Measurements from ENCODE around the gene USP13. TPM values are rescaled to one million over a fixed set of nuclear protein-coding genes. Genes with fewer than 3 reads are reported as not detected.

The USP13 gene
- total and polyA plus RNA-seq, 2 donors (not counting 3 experiments of a cell fraction or from before 2014, with no cell fraction given) = 5.8 to 24.0 TPM

GRCh38 chr3:179832333-179832854, 179.6 kb downstream of the USP13 start:
- no TSS peak for BruUV-seq (replicated peaks)
- H3K4me2 ChIP-seq (ENCODE audit: insufficient read depth, low read length) = no peak overlapping the region
- ChIA-PET CTCF (no interaction called here), POLR2A (interaction anchor here (0.6 kb wide), 1 partner anchor 912 kb away, joined by 3 read pairs; no protein-coding TSS in a partner anchor)
- dilution Hi-C loops (cut with MboI; ENCODE audit: extremely low pct_ligation_motif_present, low sequenced_read_pairs) = no loop called here
- FAIRE-seq = no peak
- intact Hi-C loops (cut with micrococcal nuclease) = no loop called here
- H3K4me3 ChIP-seq (replicated peaks in 1 of 3; ENCODE audit: insufficient read depth in 1 of 3, low read depth in 1 of 3, low read length in 3 of 3) = no peak overlapping the region
- no peak for DNase-seq (ENCODE audit: low read depth, low spot score)
- H3K9me1 ChIP-seq (replicated peaks; ENCODE audit: control insufficient read depth, extremely low read depth, insufficient read depth, low read length) = no peaks in the 10 kb centered on the region
- H3K27ac ChIP-seq (ENCODE audit: insufficient read depth, low read depth, low read length) = no peak overlapping the region
- no peaks in the 10 kb centered on the region for H3K4me1 ChIP-seq (ENCODE audit: control insufficient read depth, extremely low read depth, insufficient read depth, low read length)
- no peaks in the 10 kb centered on the region for H3K36me3 ChIP-seq (ENCODE audit: control insufficient read depth in 2 of 2, extremely low read depth in 1 of 2, insufficient read depth in 2 of 2, low read length in 2 of 2)
- H3K9me3 ChIP-seq (replicated peaks; ENCODE audit: control insufficient read depth, insufficient read depth, low read length) = no peaks in the 10 kb centered on the region
- H3K27me3 ChIP-seq (ENCODE audit: control insufficient read depth in 2 of 2, insufficient read depth in 2 of 2, low read length in 2 of 2) = peaks cover 0 to 4% of the 10 kb centered on the region in 2 experiments
- no peak for TF ChIP-seq MAX (IDR thresholded peaks at IDR 0.05; ENCODE audit: insufficient read depth, insufficient read length)
- TF ChIP-seq MYC (IDR thresholded peaks at IDR 0.05; ENCODE audit: low read depth, low read length) = no peak
- no peak for TF ChIP-seq EZH2 (IDR thresholded peaks at IDR 0.05; ENCODE audit: borderline replicate concordance, low read depth, low read length, severe bottlenecking)
- TF ChIP-seq POLR2A (IDR thresholded peaks at IDR 0.05; ENCODE audit: low read depth, low read length) = no peak
- TF ChIP-seq POLR2AphosphoS5 (IDR thresholded peaks at IDR 0.05; ENCODE audit: insufficient read depth, low read depth, low read length) = no peak
- TF ChIP-seq CTCF (IDR thresholded peaks at IDR 0.05; ENCODE audit: extremely low read depth in 1 of 2, insufficient read depth in 1 of 2, low read depth in 1 of 2, low read length in 2 of 2) = no peak
- no peak for TF ChIP-seq GATA2 (IDR thresholded peaks at IDR 0.05; ENCODE audit: insufficient read depth, insufficient read length, low read depth, low read length)
- TF ChIP-seq FOS (IDR thresholded peaks at IDR 0.05; ENCODE audit: borderline replicate concordance, insufficient read depth, low read length) = no peak
- no peak for TF ChIP-seq JUN (IDR thresholded peaks at IDR 0.05; ENCODE audit: borderline replicate concordance, insufficient read depth, insufficient read length, low read depth)
- no peak overlapping the region for H3K9ac ChIP-seq (replicated peaks; ENCODE audit: extremely low read depth, insufficient read depth, low read length)
- H3K79me2 ChIP-seq (ENCODE audit: control insufficient read depth, insufficient read depth, low read length) = no peaks in the 10 kb centered on the region
- no peak overlapping the region for H2AFZ ChIP-seq (ENCODE audit: low read depth, low read length)
- H4K20me1 ChIP-seq (replicated peaks; ENCODE audit: control insufficient read depth, extremely low read depth, insufficient read depth, low read length) = no peaks in the 10 kb centered on the region

Measured in endothelial cell of umbilical vein (primary cell).